WI38 (cell line): ENCODE measurements around the gene P2RY12.
A peak's percentile ranks its signal among the peaks of the same experiment; 100 is the strongest.

Experiments used
- H3K4me3 ChIP-seq: 2 replicates; pipeline ENCODE4 v1.5.1; 2011; ENCODE audit warnings: low read depth, mild to moderate bottlenecking, control low read depth, low read length
- TF ChIP-seq, protein P1 (sequence below): IDR thresholded peaks from 2 replicates; pipeline ENCODE4 v1.5.1; 2012; ENCODE audit warnings: low read depth, mild to moderate bottlenecking, control low read depth, low read length

P2RY12 gene

DNA sequence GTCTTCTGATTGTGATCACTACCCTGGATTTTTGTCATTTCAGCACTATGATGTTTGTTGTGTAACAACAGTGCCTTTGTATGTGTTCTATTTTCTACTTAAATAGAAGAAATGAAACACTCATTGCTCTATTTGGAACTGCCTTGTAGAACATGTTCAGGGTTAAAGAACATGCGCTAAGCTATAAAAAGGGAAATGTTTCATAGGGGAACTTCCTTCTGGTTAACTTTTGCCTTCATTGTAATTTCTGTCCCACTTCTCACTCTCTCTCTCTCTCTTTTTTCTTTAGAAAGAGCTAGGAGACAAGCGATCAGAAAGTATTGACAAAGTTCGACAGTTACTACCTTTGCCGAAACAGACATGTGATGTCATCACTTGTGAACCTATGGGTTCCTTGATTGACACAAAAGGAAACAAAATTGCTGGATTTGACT, at the start of gene P2RY12:
P2RY12 (minus strand) TSS at position 13 of the 434 bp plus-strand sequence. CDS start 45,908 bp downstream, outside the sequence.
- TF ChIP-seq, protein P1, sequence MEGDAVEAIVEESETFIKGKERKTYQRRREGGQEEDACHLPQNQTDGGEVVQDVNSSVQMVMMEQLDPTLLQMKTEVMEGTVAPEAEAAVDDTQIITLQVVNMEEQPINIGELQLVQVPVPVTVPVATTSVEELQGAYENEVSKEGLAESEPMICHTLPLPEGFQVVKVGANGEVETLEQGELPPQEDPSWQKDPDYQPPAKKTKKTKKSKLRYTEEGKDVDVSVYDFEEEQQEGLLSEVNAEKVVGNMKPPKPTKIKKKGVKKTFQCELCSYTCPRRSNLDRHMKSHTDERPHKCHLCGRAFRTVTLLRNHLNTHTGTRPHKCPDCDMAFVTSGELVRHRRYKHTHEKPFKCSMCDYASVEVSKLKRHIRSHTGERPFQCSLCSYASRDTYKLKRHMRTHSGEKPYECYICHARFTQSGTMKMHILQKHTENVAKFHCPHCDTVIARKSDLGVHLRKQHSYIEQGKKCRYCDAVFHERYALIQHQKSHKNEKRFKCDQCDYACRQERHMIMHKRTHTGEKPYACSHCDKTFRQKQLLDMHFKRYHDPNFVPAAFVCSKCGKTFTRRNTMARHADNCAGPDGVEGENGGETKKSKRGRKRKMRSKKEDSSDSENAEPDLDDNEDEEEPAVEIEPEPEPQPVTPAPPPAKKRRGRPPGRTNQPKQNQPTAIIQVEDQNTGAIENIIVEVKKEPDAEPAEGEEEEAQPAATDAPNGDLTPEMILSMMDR = no peak
- no peak within 1 kb of the TSS for H3K4me3 ChIP-seq

DNA sequence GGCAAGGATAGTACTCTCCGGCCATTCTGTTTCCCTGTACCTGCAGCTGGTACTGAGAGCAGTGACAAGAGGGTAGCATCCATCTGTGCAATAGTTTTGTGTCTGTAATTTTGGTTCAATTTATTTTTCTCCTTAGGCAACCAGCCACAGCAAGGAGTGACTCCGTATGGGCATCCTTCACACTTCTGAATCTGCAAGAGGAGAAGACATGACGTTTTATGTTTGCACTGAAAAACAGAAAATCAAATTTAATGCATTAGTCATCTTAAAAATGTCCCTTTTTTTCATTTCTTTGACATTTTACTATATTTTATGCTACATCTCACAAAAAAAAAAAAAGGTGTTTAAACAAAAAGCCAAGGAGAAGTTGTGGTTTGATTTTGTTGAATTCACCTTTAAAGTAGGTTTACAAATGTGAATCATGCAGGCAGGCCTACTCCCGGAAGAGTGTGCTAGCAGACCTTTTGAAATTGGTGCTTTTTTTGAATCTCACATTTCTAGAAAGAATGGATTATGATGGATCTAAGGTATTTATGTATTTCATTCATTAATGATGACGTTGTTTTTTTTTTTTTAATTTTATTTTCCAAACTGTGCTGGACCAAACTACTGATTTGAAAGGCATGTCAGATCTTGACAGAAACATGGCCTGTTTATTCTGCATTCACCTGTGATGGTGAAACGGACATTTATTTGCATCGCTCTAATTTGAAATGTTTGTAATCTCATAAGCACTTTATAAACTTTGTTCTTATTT, 48.2 kb upstream of the P2RY12 start:
- TF ChIP-seq, protein P1 = no peak
- no peak overlapping the region for H3K4me3 ChIP-seq

DNA sequence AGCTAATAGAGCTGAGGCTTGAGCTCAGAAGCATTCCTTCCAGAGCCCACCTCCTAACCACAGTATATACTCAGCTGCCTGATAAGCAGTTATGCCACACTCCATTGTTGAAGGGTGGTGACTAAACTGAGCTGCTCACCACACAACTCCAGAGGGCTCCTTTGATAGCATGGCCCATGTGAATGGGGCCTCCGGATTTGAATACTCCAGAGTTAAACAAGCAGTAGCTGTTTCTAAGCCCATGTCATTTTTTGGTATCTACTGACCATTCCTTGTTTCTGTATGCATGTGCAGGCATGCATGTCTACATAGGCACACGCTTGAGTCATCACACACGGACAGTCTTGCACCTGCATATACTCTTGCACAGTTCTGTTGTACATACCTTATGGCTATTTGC, 47.4 kb upstream of the P2RY12 start:
- TF ChIP-seq, protein P1 = no peak
- no peak overlapping the region for H3K4me3 ChIP-seq

DNA sequence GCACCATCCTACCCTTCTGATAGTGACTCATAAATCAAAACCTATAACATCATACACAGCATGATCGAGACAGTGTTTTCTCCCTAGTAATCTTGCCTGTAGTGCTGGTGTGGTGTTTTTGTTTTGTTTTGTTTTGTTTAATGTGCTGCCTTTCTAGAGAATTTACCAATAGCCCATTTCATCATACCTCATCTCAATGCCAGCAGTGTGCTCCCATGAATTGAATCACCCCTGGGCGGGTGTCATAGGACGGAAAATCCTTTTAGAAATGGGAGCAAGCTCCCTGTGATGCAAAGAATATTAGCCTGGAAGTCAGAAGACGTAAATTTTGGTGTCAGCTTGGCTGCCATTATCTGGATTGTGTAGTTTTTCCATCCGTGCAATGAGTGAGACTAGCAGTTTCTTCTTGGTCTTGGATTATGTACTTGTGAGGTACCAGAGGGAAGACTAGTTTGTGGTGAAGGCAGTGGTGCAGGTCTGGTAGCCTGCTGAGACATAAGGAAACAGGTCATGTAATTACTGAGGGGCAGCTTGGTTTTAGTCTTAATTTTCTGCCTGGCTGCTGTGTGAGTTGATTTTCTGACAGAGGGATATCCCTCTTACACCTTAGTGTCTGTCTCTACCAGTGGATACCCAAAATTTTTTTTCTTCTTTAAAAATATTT, 46.4 kb upstream of the P2RY12 start:
- H3K4me3 ChIP-seq = no peak overlapping the region
- TF ChIP-seq, protein P1 = no peak

DNA sequence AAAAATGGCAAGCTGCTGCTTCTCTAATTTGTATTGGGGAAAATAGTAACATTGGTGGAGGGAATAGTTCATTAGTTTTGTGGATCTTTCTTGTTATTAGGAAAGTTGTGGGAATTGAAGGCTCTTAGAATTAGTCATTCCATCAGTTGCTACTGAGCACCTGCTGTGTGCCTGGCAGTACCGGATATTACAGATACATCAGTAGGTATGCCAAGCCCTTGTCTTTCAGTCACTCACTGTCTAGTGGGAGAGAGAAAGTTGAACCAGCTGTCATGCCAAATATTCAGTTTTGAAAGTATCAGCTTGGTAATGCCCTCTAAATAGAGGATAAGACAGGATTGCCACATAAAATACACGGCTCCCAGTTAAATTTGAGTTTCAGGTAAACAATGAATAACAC, 43.8 kb upstream of the P2RY12 start:
- no peak overlapping the region for H3K4me3 ChIP-seq
- TF ChIP-seq, protein P1 = no peak

DNA sequence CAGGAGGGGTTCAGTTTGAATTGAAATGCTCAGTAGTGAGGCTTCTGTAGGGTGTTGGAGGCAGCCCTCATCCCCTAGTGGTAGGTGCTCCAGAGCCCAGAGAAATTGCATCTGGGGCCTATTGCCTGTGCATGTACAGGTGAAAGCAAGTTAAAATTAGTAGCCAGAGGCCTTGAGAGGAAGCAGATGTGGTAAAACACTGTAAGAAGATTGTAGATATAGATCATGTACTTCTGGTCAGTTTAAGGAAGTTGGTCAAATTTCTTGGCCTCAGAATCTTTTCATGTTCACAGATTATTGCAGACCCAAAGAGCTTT, 41.7 kb upstream of the P2RY12 start:
- TF ChIP-seq, protein P1 = peak; percentile 3; the same call in 1 of the 2 replicates

More for the DNA sequence above, 41.7 kb upstream of the P2RY12 start:
- no peak overlapping the region for H3K4me3 ChIP-seq
